Adipocyte (in vitro differentiated cells): ENCODE results near the gene ETNK2.
A peak's percentile ranks its signal among the peaks of the same experiment; 100 is the strongest.
"Not testable (repeated sequence)": the region's sequence is repeated elsewhere in the genome, so short reads cannot be mapped to it uniquely, and the experiment has no call there.

Experiments
- DNase-seq: peaks from one replicate; pipeline ENCODE4 v3.0.0-alpha.2; 2015; ENCODE audit warnings: low read depth
- H3K27me3 ChIP-seq: replicated peaks from 2 replicates; pipeline ENCODE4 v1.7.0; 2013; ENCODE audit warnings: mild to moderate bottlenecking, low read length, moderate library complexity; ENCODE audit not compliant: control insufficient read depth, insufficient read depth
- H3K36me3 ChIP-seq: 2 replicates; pipeline ENCODE4 v1.7.0; 2013; ENCODE audit warnings: low read length, mild to moderate bottlenecking, moderate library complexity; ENCODE audit not compliant: control insufficient read depth, insufficient read depth, severe bottlenecking
- H3K4me1 ChIP-seq: 2 replicates; pipeline ENCODE4 v1.7.0; 2013; ENCODE audit warnings: mild to moderate bottlenecking, low read length, moderate library complexity; ENCODE audit not compliant: control insufficient read depth, insufficient read depth
- H3K4me3 ChIP-seq: 2 replicates; pipeline ENCODE4 v1.7.0; 2013; ENCODE audit warnings: mild to moderate bottlenecking, low read length, moderate library complexity
- H3K9ac ChIP-seq: 2 replicates; pipeline ENCODE4 v1.7.0; 2013; ENCODE audit warnings: mild to moderate bottlenecking, low read length, moderate library complexity
- H3K9me3 ChIP-seq: 2 replicates; pipeline ENCODE4 v1.7.0; 2013; ENCODE audit warnings: mild to moderate bottlenecking, low read length, moderate library complexity; ENCODE audit not compliant: control insufficient read depth

The ETNK2 gene

GRCh38 chr1:204093421-204093717 lies 58.5 kb downstream of the ETNK2 start:
- H3K9me3 ChIP-seq = no peaks in the 10 kb centered on the region
- H3K4me3 ChIP-seq = no peak overlapping the region
- no peaks in the 10 kb centered on the region for H3K27me3 ChIP-seq
- no peak for DNase-seq
- no peak overlapping the region for H3K9ac ChIP-seq
- H3K4me1 ChIP-seq = peaks cover 21% of the 10 kb centered on the region
- H3K36me3 ChIP-seq = no peaks in the 10 kb centered on the region

- Histone ChIP-seq H3K27me3 (no peaks in the 10 kb centered on the region), H3K9ac (no peak overlapping the region), H3K4me3 (no peak overlapping the region), H3K9me3 (no peaks in the 10 kb centered on the region), H3K4me1 (peaks cover 26% of the 10 kb centered on the region), H3K36me3 (no peaks in the 10 kb centered on the region)
- no peak for DNase-seq
Measured at GRCh38 chr1:204092632-204093420, 59.0 kb downstream of the ETNK2 start.

- no peaks in the 10 kb centered on the region for H3K9me3 ChIP-seq
- H3K9ac ChIP-seq = no peak overlapping the region
- no peak for DNase-seq
- no peaks in the 10 kb centered on the region for H3K27me3 ChIP-seq
- no peak overlapping the region for H3K4me3 ChIP-seq
- no peaks in the 10 kb centered on the region for H3K36me3 ChIP-seq
- H3K4me1 ChIP-seq = peaks cover 34% of the 10 kb centered on the region
Measured at GRCh38 chr1:204091787-204092312, 60.0 kb downstream of the ETNK2 start.

- no peak for DNase-seq
- Histone ChIP-seq H3K9me3 (no peaks in the 10 kb centered on the region), H3K4me3 (no peak overlapping the region), H3K4me1 (peaks cover 34% of the 10 kb centered on the region), H3K36me3 (no peaks in the 10 kb centered on the region), H3K27me3 (no peaks in the 10 kb centered on the region), H3K9ac (no peak overlapping the region)
Measured at GRCh38 chr1:204091066-204091465, 60.8 kb downstream of the ETNK2 start.

- H3K27me3 ChIP-seq, H3K36me3 ChIP-seq, DNase-seq, H3K9ac ChIP-seq, H3K4me3 ChIP-seq, H3K9me3 ChIP-seq: not testable (repeated sequence)
- H3K4me1 ChIP-seq = peaks cover 31% of the 10 kb centered on the region
Measured at GRCh38 chr1:204090132-204090531, 61.7 kb downstream of the ETNK2 start.

GRCh38 chr1:204089044-204089751 lies 62.6 kb downstream of the ETNK2 start:
- peaks cover 30% of the 10 kb centered on the region for H3K4me1 ChIP-seq
- peak overlapping the region; percentile 70 for H3K4me3 ChIP-seq
- H3K9ac ChIP-seq = peak overlapping the region; percentile 88
- H3K27me3 ChIP-seq = no peaks in the 10 kb centered on the region
- H3K36me3 ChIP-seq = no peaks in the 10 kb centered on the region
- no peaks in the 10 kb centered on the region for H3K9me3 ChIP-seq
- DNase-seq = no peak

- H3K9ac ChIP-seq = peak overlapping the region; percentile 88
- peak overlapping the region; percentile 70 for H3K4me3 ChIP-seq
- H3K9me3 ChIP-seq = no peaks in the 10 kb centered on the region
- H3K36me3 ChIP-seq = no peaks in the 10 kb centered on the region
- no peaks in the 10 kb centered on the region for H3K27me3 ChIP-seq
- no peak for DNase-seq
- peaks cover 32% of the 10 kb centered on the region for H3K4me1 ChIP-seq
Measured at GRCh38 chr1:204088596-204088995, 63.2 kb downstream of the ETNK2 start.

GRCh38 chr1:204087893-204088528 lies 63.8 kb downstream of the ETNK2 start:
- Histone ChIP-seq H3K27me3 (no peaks in the 10 kb centered on the region), H3K4me3 (peak overlapping the region; percentile 70), H3K36me3 (no peaks in the 10 kb centered on the region), H3K9ac (peak overlapping the region; percentile 88), H3K9me3 (no peaks in the 10 kb centered on the region), H3K4me1 (peaks cover 32% of the 10 kb centered on the region)
- no peak for DNase-seq

GRCh38 chr1:204087181-204087892 lies 64.5 kb downstream of the ETNK2 start:
- no peaks in the 10 kb centered on the region for H3K9me3 ChIP-seq
- H3K9ac ChIP-seq = peak overlapping the region; percentile 88
- H3K36me3 ChIP-seq = no peaks in the 10 kb centered on the region
- H3K4me1 ChIP-seq = peaks cover 32% of the 10 kb centered on the region
- DNase-seq = no peak
- H3K4me3 ChIP-seq = peak overlapping the region; percentile 70
- no peaks in the 10 kb centered on the region for H3K27me3 ChIP-seq

- no peaks in the 10 kb centered on the region for H3K9me3 ChIP-seq
- no peak overlapping the region for H3K4me3 ChIP-seq
- no peak for DNase-seq
- peaks cover 39% of the 10 kb centered on the region for H3K4me1 ChIP-seq
- H3K36me3 ChIP-seq = no peaks in the 10 kb centered on the region
- no peak overlapping the region for H3K9ac ChIP-seq
- no peaks in the 10 kb centered on the region for H3K27me3 ChIP-seq
Measured at GRCh38 chr1:204085876-204086275, 66.0 kb downstream of the ETNK2 start.
